Endothelial cell of umbilical vein (primary cell): ENCODE results near the gene PRDX3. TPM values are rescaled to one million over a fixed set of nuclear protein-coding genes. Genes with fewer than 3 reads are reported as not detected.

Source experiments
- BruUV-seq: library from RNA; stranded (reverse); fragments of 400-500 nt; replicated peaks from 2 replicates; lab custom pipeline; 2021; lab: Mats Ljungman, UMichigan
- CTCF ChIA-PET: fragments of 300-600, 350-600 bp; sonication (Branson Sonifier 250); formaldehyde crosslinking; loops from one replicate; lab custom pipeline; 2021; ENCODE audit warnings: antibody characterized with exemption, inconsistent platforms; lab: Charles Lee
- POLR2A ChIA-PET: fragments of 300-600, 350-600 bp; sonication (Branson Sonifier 250); formaldehyde crosslinking; loops from one replicate; lab custom pipeline; 2021; ENCODE audit warnings: antibody characterized with exemption, inconsistent platforms; lab: Charles Lee
- DNase-seq: peaks from one replicate; pipeline ENCODE4 v3.0.0-alpha.2; 2011; ENCODE audit warnings: low read depth, low spot score
- FAIRE-seq: peaks from 2 replicates; lab custom pipeline; 2011; peaks lifted over from hg19 to GRCh38; lab: Jason Lieb, UNC
- H2AFZ ChIP-seq: 2 replicates; pipeline ENCODE4 v1.6.0; 2012; ENCODE audit warnings: low read depth, low read length, control low read depth, inconsistent platforms
- H3K27ac ChIP-seq: 2 replicates; pipeline ENCODE4 v1.5.1; 2011; ENCODE audit warnings: low read depth, mild to moderate bottlenecking, control low read depth, low read length, moderate library complexity; ENCODE audit not compliant: insufficient read depth
- H3K27me3 ChIP-seq, 2 experiments: 2 replicates each; pipeline versions ENCODE4 v1.6.0 to v1.6.1; 2011; ENCODE audit warnings: low read length in 2 of 2, mixed read lengths in 1 of 2; ENCODE audit not compliant: control insufficient read depth in 2 of 2, insufficient read depth in 2 of 2
- H3K36me3 ChIP-seq, 2 experiments: 2 replicates in 1 of 2; 3 replicates in 1 of 2; pipeline ENCODE4 v1.5.1; 2011; ENCODE audit warnings: low read length in 2 of 2, mild to moderate bottlenecking in 1 of 2, moderate library complexity in 1 of 2; ENCODE audit not compliant: control insufficient read depth in 2 of 2, insufficient read depth in 2 of 2; ENCODE audit errors: extremely low read depth in 1 of 2
- H3K4me1 ChIP-seq: 3 replicates; pipeline ENCODE4 v1.5.1; 2011; ENCODE audit warnings: mild to moderate bottlenecking, low read length; ENCODE audit not compliant: control insufficient read depth, insufficient read depth; ENCODE audit errors: extremely low read depth
- H3K4me2 ChIP-seq: 2 replicates; pipeline ENCODE4 v1.6.1; 2011; ENCODE audit warnings: low read length, control low read depth, mixed read lengths; ENCODE audit not compliant: insufficient read depth
- H3K4me3 ChIP-seq, 3 experiments: fragments of 200-600 bp in 1 of 3; sonication (generic), shearing (Covaris generic) in 1 of 3; replicated peaks in 1 of 3; 2 replicates each; pipeline ENCODE4 v1.5.1; 2011 to 2016; ENCODE audit warnings: control low read depth in 3 of 3, low read length in 3 of 3, mild to moderate bottlenecking in 2 of 3, inconsistent platforms in 1 of 3, low read depth in 1 of 3, moderate library complexity in 1 of 3; ENCODE audit not compliant: insufficient read depth in 1 of 3
- H3K79me2 ChIP-seq: 2 replicates; pipeline ENCODE4 v1.6.0; 2012; ENCODE audit warnings: low read length, inconsistent platforms; ENCODE audit not compliant: control insufficient read depth, insufficient read depth
- H3K9ac ChIP-seq: replicated peaks from 2 replicates; pipeline ENCODE3; 2011; ENCODE audit warnings: low read length, control low read depth; ENCODE audit not compliant: insufficient read depth; ENCODE audit errors: extremely low read depth
- H3K9me1 ChIP-seq: replicated peaks from 3 replicates; pipeline ENCODE4 v1.6.0; 2011; ENCODE audit warnings: mild to moderate bottlenecking, low read length; ENCODE audit not compliant: control insufficient read depth, insufficient read depth; ENCODE audit errors: extremely low read depth
- H3K9me3 ChIP-seq: replicated peaks from 2 replicates; pipeline ENCODE4 v1.5.1; 2012; ENCODE audit warnings: low read length, inconsistent platforms; ENCODE audit not compliant: control insufficient read depth, insufficient read depth
- H4K20me1 ChIP-seq: replicated peaks from 2 replicates; pipeline ENCODE3; 2011; ENCODE audit warnings: mild to moderate bottlenecking, low read length; ENCODE audit not compliant: control insufficient read depth, insufficient read depth; ENCODE audit errors: extremely low read depth
- CTCF ChIP-seq, 2 donors: IDR thresholded peaks; 1 replicate in 1 of 2; 2 replicates in 1 of 2; pipeline ENCODE4 v1.5.1; 2011; ENCODE audit warnings: low read length in 2 of 2, mild to moderate bottlenecking in 2 of 2, moderate library complexity in 2 of 2, control low read depth in 1 of 2, inconsistent platforms in 1 of 2, low read depth in 1 of 2; ENCODE audit not compliant: insufficient read depth in 1 of 2; ENCODE audit errors: extremely low read depth in 1 of 2
- EZH2 ChIP-seq: IDR thresholded peaks from 2 replicates; pipeline ENCODE4 v1.6.1; 2012; ENCODE audit warnings: borderline replicate concordance, low read depth, mild to moderate bottlenecking, moderate library complexity, low read length, inconsistent platforms; ENCODE audit not compliant: severe bottlenecking
- FOS ChIP-seq: IDR thresholded peaks from 2 replicates; pipeline ENCODE4 v1.6.1; 2011; ENCODE audit warnings: mild to moderate bottlenecking, low read length, moderate library complexity, borderline replicate concordance; ENCODE audit not compliant: insufficient read depth
- GATA2 ChIP-seq: IDR thresholded peaks from 2 replicates; pipeline ENCODE4 v1.7.0; 2011; ENCODE audit warnings: low read depth, mild to moderate bottlenecking, moderate library complexity, mixed read lengths, low read length; ENCODE audit not compliant: insufficient read length, insufficient read depth
- JUN ChIP-seq: IDR thresholded peaks from 2 replicates; pipeline ENCODE4 v1.6.1; 2011; ENCODE audit warnings: borderline replicate concordance, low read depth; ENCODE audit not compliant: insufficient read length, insufficient read depth
- MAX ChIP-seq: IDR thresholded peaks from 2 replicates; pipeline ENCODE4 v1.6.1; 2011; ENCODE audit not compliant: insufficient read depth, insufficient read length
- MYC ChIP-seq: IDR thresholded peaks from one replicate; pipeline ENCODE4 v1.6.1; 2011; ENCODE audit warnings: mild to moderate bottlenecking, low read depth, low read length
- POLR2A ChIP-seq: IDR thresholded peaks from 2 replicates; pipeline ENCODE4 v1.6.1; 2012; ENCODE audit warnings: low read depth, mild to moderate bottlenecking, control low read depth, low read length
- POLR2AphosphoS5 ChIP-seq: IDR thresholded peaks from 2 replicates; pipeline ENCODE4 v1.6.1; 2012; ENCODE audit warnings: low read depth, mild to moderate bottlenecking, control low read depth, low read length, moderate library complexity; ENCODE audit not compliant: insufficient read depth
- dilution Hi-C: fragments of 300-500 bp; cut with MboI; formaldehyde crosslinking; loops from one replicate; pipeline ENCODE4 v1.15.0; 2019; ENCODE audit warnings: low sequenced_read_pairs; ENCODE audit not compliant: extremely low pct_ligation_motif_present
- intact Hi-C: fragments of 100-400 bp; cut with micrococcal nuclease; formaldehyde crosslinking; loops from one replicate; pipeline ENCODE4 v1.10.0; 2022
- polyA plus RNA-seq, 4 experiments: library from polyadenylated mRNA; depleted of rRNA in 3 of 4; stranded (reverse) in 3 of 4; unstranded in 1 of 4; fragments of >200 nt; gene quantifications; 2 replicates each; pipeline versions ENCODE4 v1.2.1 to v1.2.3, GENCODE V29; 2011 to 2012; ENCODE audit warnings: missing spikeins in 1 of 4
- total RNA-seq: library from RNA; stranded (reverse); gene quantifications from 2 replicates; pipeline ENCODE4 v1.2.3, GENCODE V29; 2021

PRDX3 gene
- total and polyA plus RNA-seq, 2 donors (not counting 3 experiments of a cell fraction or from before 2014, with no cell fraction given): 123 to 124 TPM

GRCh38 chr10:119133949-119134348, 44.7 kb downstream of the PRDX3 start:
- Histone ChIP-seq H2AFZ (no peak overlapping the region), H3K9me3 (no peaks in the 10 kb centered on the region), H3K4me3 (no peak overlapping the region), H3K27me3 (no peaks in the 10 kb centered on the region), H4K20me1 (no peaks in the 10 kb centered on the region), H3K27ac (no peak overlapping the region), H3K79me2 (no peaks in the 10 kb centered on the region), H3K9ac (no peak overlapping the region), H3K9me1 (no peaks in the 10 kb centered on the region), H3K36me3 (peaks cover 8 to 23% of the 10 kb centered on the region in 2 experiments), H3K4me2 (no peak overlapping the region), H3K4me1 (peaks cover 8% of the 10 kb centered on the region)
- dilution Hi-C loops (no loop called here), intact Hi-C loops (no loop called here)
- DNase-seq (no peak), FAIRE-seq (no peak)
- POLR2A ChIA-PET: no interaction called here
- no TSS peak for BruUV-seq
- CTCF ChIA-PET: no interaction called here
- TF ChIP-seq GATA2: no peak
- TF ChIP-seq CTCF (IDR thresholded peaks at IDR 0.05; ENCODE audit: extremely low read depth in 1 of 2, insufficient read depth in 1 of 2, low read depth in 1 of 2, low read length in 2 of 2): no peak
- no peak for TF ChIP-seq POLR2AphosphoS5
- no peak for TF ChIP-seq EZH2
- TF ChIP-seq MAX: no peak
- TF ChIP-seq POLR2A: no peak
- no peak for TF ChIP-seq FOS
- TF ChIP-seq MYC: no peak
- no peak for TF ChIP-seq JUN
